ENCODE data around the gene NRXN3. TPM values are rescaled to one million over a fixed set of nuclear protein-coding genes. Genes with fewer than 3 reads are reported as not detected.
"Not testable (repeated sequence)": the region's sequence is repeated elsewhere in the genome, so short reads cannot be mapped to it uniquely, and the experiment has no call there.

The NRXN3 gene
- total RNA-seq, 3 donors from 2014 or later, result 2.1 to 27.3 (median 2.6) TPM

GRCh38 chr14:78486081-78486480 is 315.9 kb downstream of the NRXN3 start:
- ATAC-seq, result no peak
- Histone ChIP-seq H3K4me1 (ENCODE audit: low read depth) (no peaks in the 10 kb centered on the region), H3K9me3 (no peaks in the 10 kb centered on the region), H3K36me3 (ENCODE audit: low read depth) (no peaks in the 10 kb centered on the region), H3K4me3 (no peak overlapping the region)
- TF ChIP-seq CTCF (IDR thresholded peaks at IDR 0.05), result no peak
- intact Hi-C loops (cut with DNase I, micrococcal nuclease), result no loop called here
- no peak for DNase-seq

GRCh38 chr14:78486621-78487020 is 316.4 kb downstream of the NRXN3 start:
- H3K36me3 ChIP-seq (ENCODE audit: low read depth), result no peaks in the 10 kb centered on the region
- no peak overlapping the region for H3K4me3 ChIP-seq
- no peak for ATAC-seq
- no peak for TF ChIP-seq CTCF (IDR thresholded peaks at IDR 0.05)
- intact Hi-C loops (cut with DNase I, micrococcal nuclease), result no loop called here
- no peaks in the 10 kb centered on the region for H3K4me1 ChIP-seq (ENCODE audit: low read depth)
- no peak for DNase-seq
- no peaks in the 10 kb centered on the region for H3K9me3 ChIP-seq

GRCh38 chr14:78487573-78487972 is 317.4 kb downstream of the NRXN3 start:
- intact Hi-C loops (cut with DNase I, micrococcal nuclease); H3K9me3 ChIP-seq; ATAC-seq; H3K36me3 ChIP-seq (ENCODE audit: low read depth); DNase-seq; H3K4me1 ChIP-seq (ENCODE audit: low read depth); H3K4me3 ChIP-seq: not testable (repeated sequence)

GRCh38 chr14:78488938-78489337 is 318.8 kb downstream of the NRXN3 start:
- intact Hi-C loops (cut with DNase I, micrococcal nuclease), result no loop called here
- Histone ChIP-seq H3K9me3 (no peaks in the 10 kb centered on the region), H3K4me3 (no peak overlapping the region), H3K36me3 (ENCODE audit: low read depth) (no peaks in the 10 kb centered on the region), H3K4me1 (ENCODE audit: low read depth) (no peaks in the 10 kb centered on the region)
- DNase-seq (no peak), ATAC-seq (no peak)
- TF ChIP-seq CTCF (IDR thresholded peaks at IDR 0.05), result no peak

- no peaks in the 10 kb centered on the region for H3K4me1 ChIP-seq (ENCODE audit: low read depth)
- no peak for ATAC-seq
- H3K9me3 ChIP-seq, result no peaks in the 10 kb centered on the region
- intact Hi-C loops (cut with DNase I, micrococcal nuclease), result no loop called here
- DNase-seq, result no peak
- TF ChIP-seq CTCF (IDR thresholded peaks at IDR 0.05), result no peak
- H3K4me3 ChIP-seq, result no peak overlapping the region
- H3K36me3 ChIP-seq (ENCODE audit: low read depth), result no peaks in the 10 kb centered on the region
These were observed 320.9 kb downstream of the NRXN3 start for GRCh38 chr14:78491048-78491447.

- no peak for ATAC-seq
- no peaks in the 10 kb centered on the region for H3K36me3 ChIP-seq (ENCODE audit: low read depth)
These were observed 328.0 kb downstream of the NRXN3 start for GRCh38 chr14:78498062-78498595.

More at GRCh38 chr14:78498062-78498595, 328.0 kb downstream of the NRXN3 start:
- no peak for TF ChIP-seq CTCF (IDR thresholded peaks at IDR 0.05)
- Histone ChIP-seq H3K4me1 (ENCODE audit: low read depth) (no peaks in the 10 kb centered on the region), H3K9me3 (no peaks in the 10 kb centered on the region), H3K4me3 (no peak overlapping the region)
- intact Hi-C loops (cut with DNase I, micrococcal nuclease), result no loop called here
- DNase-seq, result no peak
